IPS-18a (cell line): ENCODE data around the gene DNAH14.
"Not testable (repeated sequence)": the region's sequence is repeated elsewhere in the genome, so short reads cannot be mapped to it uniquely, and the experiment has no call there.

Experiments used
- H3K27ac ChIP-seq: one replicate; pipeline ENCODE4 v1.5.1; 2013; ENCODE audit warnings: low read length
- H3K27me3 ChIP-seq: one replicate; pipeline ENCODE4 v1.6.1; 2013; ENCODE audit warnings: mild to moderate bottlenecking, low read length; ENCODE audit not compliant: control insufficient read depth, insufficient read depth
- H3K36me3 ChIP-seq: one replicate; pipeline ENCODE4 v1.6.1; 2013; ENCODE audit warnings: low read depth, low read length; ENCODE audit not compliant: control insufficient read depth
- H3K4me1 ChIP-seq: one replicate; pipeline ENCODE4 v1.6.1; 2013; ENCODE audit warnings: low read depth, low read length; ENCODE audit not compliant: control insufficient read depth
- H3K4me3 ChIP-seq: one replicate; pipeline ENCODE4 v1.5.1; 2013; ENCODE audit warnings: low read length
- H3K9ac ChIP-seq: one replicate; pipeline ENCODE4 v1.6.1; 2013; ENCODE audit warnings: mild to moderate bottlenecking, low read length, moderate library complexity
- H3K9me3 ChIP-seq: one replicate; pipeline ENCODE4 v1.6.1; 2013; ENCODE audit warnings: low read depth, low read length; ENCODE audit not compliant: control insufficient read depth

Gene DNAH14

GRCh38 chr1:224929335-224930237 lies at the start of gene DNAH14:
TSS of gene DNAH14 (plus strand) at chr1:224929675. CDS start at chr1:224952703, 23,028 bp downstream.
- Histone ChIP-seq H3K4me3 (peak within 1 kb of the TSS; percentile 68), H3K4me1 (no peaks in the 10 kb centered on the region), H3K27me3 (no peaks in the 10 kb centered on the region), H3K9me3 (peaks cover 15% of the 10 kb centered on the region), H3K27ac (no peak within 1 kb of the TSS), H3K36me3 (no peaks in the 10 kb centered on the region), H3K9ac (peak within 1 kb of the TSS; percentile 57)

- peaks cover 38% of the 10 kb centered on the region for H3K4me1 ChIP-seq
- H3K27me3 ChIP-seq = no peaks in the 10 kb centered on the region
- H3K9ac ChIP-seq = no peak overlapping the region
- no peak overlapping the region for H3K27ac ChIP-seq
- H3K36me3 ChIP-seq = no peaks in the 10 kb centered on the region
- H3K4me3 ChIP-seq = no peak overlapping the region
- peaks cover 5% of the 10 kb centered on the region for H3K9me3 ChIP-seq
These were observed 48.7 kb upstream of the DNAH14 start for GRCh38 chr1:224880593-224881307.

GRCh38 chr1:224881308-224881692 lies 48.2 kb upstream of the DNAH14 start:
- H3K27me3 ChIP-seq, H3K4me3 ChIP-seq, H3K27ac ChIP-seq, H3K9me3 ChIP-seq, H3K36me3 ChIP-seq, H3K9ac ChIP-seq: not testable (repeated sequence)
- H3K4me1 ChIP-seq = peaks cover 38% of the 10 kb centered on the region

GRCh38 chr1:224881762-224882211 lies 47.7 kb upstream of the DNAH14 start:
- Histone ChIP-seq H3K9me3 (peaks cover 5% of the 10 kb centered on the region), H3K9ac (no peak overlapping the region), H3K36me3 (no peaks in the 10 kb centered on the region), H3K27ac (no peak overlapping the region), H3K4me1 (peaks cover 38% of the 10 kb centered on the region), H3K4me3 (no peak overlapping the region), H3K27me3 (no peaks in the 10 kb centered on the region)

- Histone ChIP-seq H3K27ac (no peak overlapping the region), H3K4me1 (peaks cover 38% of the 10 kb centered on the region), H3K9ac (no peak overlapping the region), H3K4me3 (no peak overlapping the region), H3K27me3 (no peaks in the 10 kb centered on the region), H3K36me3 (no peaks in the 10 kb centered on the region), H3K9me3 (peaks cover 5% of the 10 kb centered on the region)
These were observed 47.2 kb upstream of the DNAH14 start for GRCh38 chr1:224882264-224882663.

GRCh38 chr1:224883091-224883490 lies 46.4 kb upstream of the DNAH14 start:
- no peak overlapping the region for H3K27ac ChIP-seq
- H3K36me3 ChIP-seq = no peaks in the 10 kb centered on the region
- peaks cover 5% of the 10 kb centered on the region for H3K9me3 ChIP-seq
- peaks cover 38% of the 10 kb centered on the region for H3K4me1 ChIP-seq
- H3K4me3 ChIP-seq = no peak overlapping the region
- no peaks in the 10 kb centered on the region for H3K27me3 ChIP-seq
- H3K9ac ChIP-seq = no peak overlapping the region

- H3K9ac ChIP-seq = no peak overlapping the region
- H3K27ac ChIP-seq = no peak overlapping the region
These were observed 45.1 kb upstream of the DNAH14 start for GRCh38 chr1:224884361-224884801.

GRCh38 chr1:224885376-224885775 lies 44.1 kb upstream of the DNAH14 start:
- H3K9me3 ChIP-seq, H3K27me3 ChIP-seq, H3K36me3 ChIP-seq, H3K27ac ChIP-seq, H3K9ac ChIP-seq, H3K4me3 ChIP-seq: not testable (repeated sequence)
- H3K4me1 ChIP-seq = peaks cover 26% of the 10 kb centered on the region

More at GRCh38 chr1:224884361-224884801, 45.1 kb upstream of the DNAH14 start:
- Histone ChIP-seq H3K27me3 (no peaks in the 10 kb centered on the region), H3K4me1 (peaks cover 35% of the 10 kb centered on the region), H3K36me3 (no peaks in the 10 kb centered on the region), H3K4me3 (no peak overlapping the region), H3K9me3 (peaks cover 5% of the 10 kb centered on the region)

GRCh38 chr1:224894915-224895314 lies 34.6 kb upstream of the DNAH14 start:
- no peak overlapping the region for H3K9ac ChIP-seq
- H3K27me3 ChIP-seq = no peaks in the 10 kb centered on the region
- H3K4me3 ChIP-seq = no peak overlapping the region
- no peaks in the 10 kb centered on the region for H3K36me3 ChIP-seq
- H3K9me3 ChIP-seq = no peaks in the 10 kb centered on the region
- H3K4me1 ChIP-seq = no peaks in the 10 kb centered on the region
- no peak overlapping the region for H3K27ac ChIP-seq

- Histone ChIP-seq H3K4me1 (no peaks in the 10 kb centered on the region), H3K9ac (no peak overlapping the region), H3K27ac (no peak overlapping the region), H3K27me3 (no peaks in the 10 kb centered on the region), H3K36me3 (no peaks in the 10 kb centered on the region), H3K4me3 (no peak overlapping the region), H3K9me3 (no peaks in the 10 kb centered on the region)
These were observed 33.2 kb upstream of the DNAH14 start for GRCh38 chr1:224896130-224896781.

- Histone ChIP-seq H3K27me3 (no peaks in the 10 kb centered on the region), H3K4me1 (no peaks in the 10 kb centered on the region), H3K36me3 (no peaks in the 10 kb centered on the region), H3K9me3 (no peaks in the 10 kb centered on the region), H3K27ac (no peak overlapping the region), H3K4me3 (no peak overlapping the region), H3K9ac (no peak overlapping the region)
These were observed 31.7 kb upstream of the DNAH14 start for GRCh38 chr1:224897529-224898327.
